ENCODE data around the gene AP1G1. TPM values are rescaled to one million over a fixed set of nuclear protein-coding genes. Genes with fewer than 3 reads are reported as not detected.

Gene AP1G1
- total RNA-seq, 1 experiment from 2014 or later = 63.8 TPM

- TF ChIP-seq SIN3A (IDR thresholded peaks at IDR 0.05; ENCODE audit: borderline replicate concordance, insufficient read depth, low read depth, low read length) (no peak), TCF7L2 (IDR thresholded peaks at IDR 0.05; ENCODE audit: low read depth, low read length) (no peak)
- TF ChIP-seq, protein P1, sequence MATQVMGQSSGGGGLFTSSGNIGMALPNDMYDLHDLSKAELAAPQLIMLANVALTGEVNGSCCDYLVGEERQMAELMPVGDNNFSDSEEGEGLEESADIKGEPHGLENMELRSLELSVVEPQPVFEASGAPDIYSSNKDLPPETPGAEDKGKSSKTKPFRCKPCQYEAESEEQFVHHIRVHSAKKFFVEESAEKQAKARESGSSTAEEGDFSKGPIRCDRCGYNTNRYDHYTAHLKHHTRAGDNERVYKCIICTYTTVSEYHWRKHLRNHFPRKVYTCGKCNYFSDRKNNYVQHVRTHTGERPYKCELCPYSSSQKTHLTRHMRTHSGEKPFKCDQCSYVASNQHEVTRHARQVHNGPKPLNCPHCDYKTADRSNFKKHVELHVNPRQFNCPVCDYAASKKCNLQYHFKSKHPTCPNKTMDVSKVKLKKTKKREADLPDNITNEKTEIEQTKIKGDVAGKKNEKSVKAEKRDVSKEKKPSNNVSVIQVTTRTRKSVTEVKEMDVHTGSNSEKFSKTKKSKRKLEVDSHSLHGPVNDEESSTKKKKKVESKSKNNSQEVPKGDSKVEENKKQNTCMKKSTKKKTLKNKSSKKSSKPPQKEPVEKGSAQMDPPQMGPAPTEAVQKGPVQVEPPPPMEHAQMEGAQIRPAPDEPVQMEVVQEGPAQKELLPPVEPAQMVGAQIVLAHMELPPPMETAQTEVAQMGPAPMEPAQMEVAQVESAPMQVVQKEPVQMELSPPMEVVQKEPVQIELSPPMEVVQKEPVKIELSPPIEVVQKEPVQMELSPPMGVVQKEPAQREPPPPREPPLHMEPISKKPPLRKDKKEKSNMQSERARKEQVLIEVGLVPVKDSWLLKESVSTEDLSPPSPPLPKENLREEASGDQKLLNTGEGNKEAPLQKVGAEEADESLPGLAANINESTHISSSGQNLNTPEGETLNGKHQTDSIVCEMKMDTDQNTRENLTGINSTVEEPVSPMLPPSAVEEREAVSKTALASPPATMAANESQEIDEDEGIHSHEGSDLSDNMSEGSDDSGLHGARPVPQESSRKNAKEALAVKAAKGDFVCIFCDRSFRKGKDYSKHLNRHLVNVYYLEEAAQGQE (IDR thresholded peaks at IDR 0.05; ENCODE audit: insufficient read depth in 1 of 2, low read depth in 2 of 2, low read length in 1 of 2) = no peak
- Histone ChIP-seq H3K4me1 (ENCODE audit: control insufficient read depth, insufficient read depth, low read length) (no peaks in the 10 kb centered on the region; the same call in 1 of the 2 replicates), H3K4me3 (ENCODE audit: low read depth in 2 of 2, low read length in 2 of 2) (no peak overlapping the region), H3K9me3 (ENCODE audit: control insufficient read depth, insufficient read depth, low read depth, low read length) (no peaks in the 10 kb centered on the region), H3K27ac (ENCODE audit: low read length) (no peak overlapping the region), H3K27me3 (ENCODE audit: control insufficient read depth, insufficient read depth, low read length) (no peaks in the 10 kb centered on the region), H3K36me3 (ENCODE audit: control insufficient read depth, insufficient read depth, low read length) (peaks cover 2% of the 10 kb centered on the region)
- POLR2A ChIA-PET = interaction anchor here (0.6 kb wide), 1 partner anchor 52 kb away, joined by 3 read pairs; no protein-coding TSS in a partner anchor
- no TSS peak for BruUV-seq (replicated peaks)
- in situ Hi-C loops (cut with HindIII; ENCODE audit: low pct_unique_long_range_greater_than_20kb, low sequenced_read_pairs) (no loop called here), intact Hi-C loops (cut with micrococcal nuclease; ENCODE audit: unreplicated experiment) (no loop called here)
- CTCF ChIA-PET = no interaction called here
- no peak for DNase-seq (ENCODE audit: low read depth, low spot score)
- no peak for ATAC-seq
Observed at GRCh38 chr16:71852561-71852960, 43.9 kb upstream of the AP1G1 start.

DNA sequence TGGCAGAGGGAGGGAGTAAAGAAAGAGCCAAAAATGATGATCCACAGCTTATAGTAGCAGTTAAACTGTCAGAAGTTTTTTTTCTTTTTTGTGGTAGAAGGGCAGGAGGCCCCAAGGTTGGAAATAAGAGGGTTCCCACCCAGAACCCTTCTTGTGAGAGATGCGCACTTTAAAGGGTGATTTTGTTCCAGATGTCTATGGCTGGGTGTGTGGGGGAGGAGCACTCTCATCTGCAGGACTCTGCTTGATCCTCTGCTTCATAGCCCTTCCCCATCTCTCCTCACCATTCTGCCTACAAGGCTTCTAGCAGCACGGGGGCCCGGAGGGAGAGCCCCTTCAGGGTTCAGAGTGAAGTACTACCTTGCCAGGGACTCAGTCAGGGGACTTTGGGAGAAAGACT is 43.5 kb upstream of the AP1G1 start:
- no peak overlapping the region for H3K4me3 ChIP-seq (ENCODE audit: low read depth in 2 of 2, low read length in 2 of 2)
- no peak for TF ChIP-seq TCF7L2 (IDR thresholded peaks at IDR 0.05; ENCODE audit: low read depth, low read length)
- TF ChIP-seq, protein P1 (IDR thresholded peaks at IDR 0.05; ENCODE audit: insufficient read depth in 1 of 2, low read depth in 2 of 2, low read length in 1 of 2) = no peak
- TF ChIP-seq POLR2AphosphoS5 (IDR thresholded peaks at IDR 0.05; ENCODE audit: low read depth, low read length) = no peak
- TF ChIP-seq SIN3A (IDR thresholded peaks at IDR 0.05; ENCODE audit: borderline replicate concordance, insufficient read depth, low read depth, low read length) = no peak
- TF ChIP-seq, protein P2, sequence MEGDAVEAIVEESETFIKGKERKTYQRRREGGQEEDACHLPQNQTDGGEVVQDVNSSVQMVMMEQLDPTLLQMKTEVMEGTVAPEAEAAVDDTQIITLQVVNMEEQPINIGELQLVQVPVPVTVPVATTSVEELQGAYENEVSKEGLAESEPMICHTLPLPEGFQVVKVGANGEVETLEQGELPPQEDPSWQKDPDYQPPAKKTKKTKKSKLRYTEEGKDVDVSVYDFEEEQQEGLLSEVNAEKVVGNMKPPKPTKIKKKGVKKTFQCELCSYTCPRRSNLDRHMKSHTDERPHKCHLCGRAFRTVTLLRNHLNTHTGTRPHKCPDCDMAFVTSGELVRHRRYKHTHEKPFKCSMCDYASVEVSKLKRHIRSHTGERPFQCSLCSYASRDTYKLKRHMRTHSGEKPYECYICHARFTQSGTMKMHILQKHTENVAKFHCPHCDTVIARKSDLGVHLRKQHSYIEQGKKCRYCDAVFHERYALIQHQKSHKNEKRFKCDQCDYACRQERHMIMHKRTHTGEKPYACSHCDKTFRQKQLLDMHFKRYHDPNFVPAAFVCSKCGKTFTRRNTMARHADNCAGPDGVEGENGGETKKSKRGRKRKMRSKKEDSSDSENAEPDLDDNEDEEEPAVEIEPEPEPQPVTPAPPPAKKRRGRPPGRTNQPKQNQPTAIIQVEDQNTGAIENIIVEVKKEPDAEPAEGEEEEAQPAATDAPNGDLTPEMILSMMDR (IDR thresholded peaks at IDR 0.05) = no peak
- H3K27me3 ChIP-seq (ENCODE audit: control insufficient read depth, insufficient read depth, low read length) = no peaks in the 10 kb centered on the region
- in situ Hi-C loops (cut with HindIII; ENCODE audit: low pct_unique_long_range_greater_than_20kb, low sequenced_read_pairs) = no loop called here
- DNase-seq (ENCODE audit: low read depth, low spot score) = no peak
- no peaks in the 10 kb centered on the region; the same call in 1 of the 2 replicates for H3K4me1 ChIP-seq (ENCODE audit: control insufficient read depth, insufficient read depth, low read length)
- no peaks in the 10 kb centered on the region for H3K9me3 ChIP-seq (ENCODE audit: control insufficient read depth, insufficient read depth, low read depth, low read length)
- ATAC-seq = no peak; the same call in 1 of the 2 replicates
- intact Hi-C loops (cut with micrococcal nuclease; ENCODE audit: unreplicated experiment) = no loop called here
- no TSS peak for BruUV-seq (replicated peaks)
- peaks cover 2% of the 10 kb centered on the region for H3K36me3 ChIP-seq (ENCODE audit: control insufficient read depth, insufficient read depth, low read length)
- H3K27ac ChIP-seq (ENCODE audit: low read length) = no peak overlapping the region
- CTCF ChIA-PET = no interaction called here
- POLR2A ChIA-PET = interaction anchor here (0.6 kb wide), 2 partner anchors 51 to 895 kb away, joined by 3 to 6 read pairs; no protein-coding TSS in a partner anchor
